HG03039 (cell line): ENCODE data around the gene DNAJB8.

ENCODE experiments used
- ATAC-seq: cut with Tn5 transposase; IDR thresholded peaks from one replicate; pipeline ENCODE4 v1.9.1; 2021; ENCODE audit warnings: mild to moderate bottlenecking, moderate library complexity; ENCODE audit not compliant: unreplicated experiment

DNAJB8 gene

DNA sequence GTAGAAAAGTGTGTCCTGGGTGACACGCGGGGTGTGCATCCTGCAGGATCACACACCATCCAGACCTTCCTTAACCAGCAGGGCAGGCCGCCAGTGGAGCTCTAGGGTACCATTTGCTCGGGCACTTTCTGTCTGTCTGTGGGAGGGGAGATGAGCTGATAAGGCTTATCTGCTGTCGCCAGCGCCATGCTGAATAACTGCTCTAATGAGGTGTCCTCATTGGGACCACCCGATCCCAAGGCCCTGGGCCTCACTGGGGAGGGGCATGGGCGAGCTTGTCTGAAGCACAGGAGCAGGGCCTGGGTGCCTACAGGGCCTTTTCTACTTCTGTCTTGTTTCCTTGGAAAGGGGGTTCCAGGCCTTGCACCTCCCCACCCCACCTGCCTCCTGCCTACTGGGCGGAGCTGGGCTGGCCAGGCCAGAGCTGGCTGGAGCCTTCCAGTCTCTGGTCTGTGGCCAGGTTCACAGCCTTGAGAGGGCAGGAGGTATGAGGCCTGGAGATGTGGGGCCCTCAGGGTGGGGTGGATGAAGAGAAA lies 28.8 kb upstream of the DNAJB8 start:
- no peak for ATAC-seq

GRCh38 chr3:128494367-128494650 lies 27.6 kb upstream of the DNAJB8 start:
- no peak for ATAC-seq

- no peak for ATAC-seq
Measured at GRCh38 chr3:128493570-128494366, 27.1 kb upstream of the DNAJB8 start.

GRCh38 chr3:128492671-128493569 lies 26.2 kb upstream of the DNAJB8 start, which contains the start of gene GATA2:
Gene GATA2 (minus strand): TSS chr3:128493201. CDS start chr3:128487031, 6,170 bp downstream.
- ATAC-seq: no peak

DNA sequence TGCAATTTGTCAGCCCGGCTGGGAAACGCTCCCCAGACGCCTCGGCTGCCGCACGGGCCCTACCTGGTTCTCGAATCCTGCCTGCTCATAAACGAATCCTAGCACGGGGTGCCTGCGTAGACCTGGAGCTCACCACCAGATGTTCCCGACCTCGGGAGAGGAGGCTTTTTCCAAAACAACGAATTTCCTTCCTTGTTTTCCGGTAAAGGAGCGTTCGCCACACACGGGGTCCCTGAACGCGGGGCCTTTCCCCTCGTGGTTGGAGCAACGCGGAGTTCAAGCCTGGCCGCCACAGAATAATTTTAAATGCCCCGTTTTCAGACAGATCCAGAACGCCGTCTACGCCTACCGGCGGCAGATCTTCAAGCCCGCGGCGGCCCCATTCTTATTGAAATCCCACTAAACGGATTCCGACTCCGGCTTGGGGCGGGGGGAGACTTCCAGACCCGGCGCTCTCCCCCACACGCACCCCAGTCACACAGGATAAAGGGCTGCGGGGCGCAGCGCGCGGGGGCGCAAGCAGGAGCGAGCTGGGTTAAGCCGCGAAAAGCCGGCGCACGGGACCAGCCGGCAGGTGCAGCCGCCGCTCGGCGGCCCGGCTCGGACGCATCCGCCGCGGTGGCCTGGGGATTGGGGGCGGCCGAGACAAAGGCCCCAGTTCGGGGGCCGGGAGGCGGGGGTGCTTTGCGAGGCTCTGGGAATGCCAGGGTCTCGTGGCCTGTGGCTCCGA lies 25.4 kb upstream of the DNAJB8 start:
- ATAC-seq: no peak

DNA sequence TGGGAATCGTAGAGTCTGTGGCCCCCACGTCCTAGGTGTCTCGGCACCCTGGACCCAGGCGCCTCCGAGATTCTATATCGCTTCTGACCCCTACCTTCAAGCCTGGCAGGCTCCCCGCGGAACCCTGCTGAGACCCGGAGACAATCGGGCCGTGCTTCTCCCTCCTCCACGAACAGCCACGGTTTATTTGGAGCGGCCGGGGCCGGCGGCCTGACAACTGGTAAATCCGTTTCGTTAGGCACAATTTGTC lies 24.9 kb upstream of the DNAJB8 start:
- ATAC-seq: no peak

GRCh38 chr3:128490915-128491690 lies 24.4 kb upstream of the DNAJB8 start:
- ATAC-seq: no peak

DNA sequence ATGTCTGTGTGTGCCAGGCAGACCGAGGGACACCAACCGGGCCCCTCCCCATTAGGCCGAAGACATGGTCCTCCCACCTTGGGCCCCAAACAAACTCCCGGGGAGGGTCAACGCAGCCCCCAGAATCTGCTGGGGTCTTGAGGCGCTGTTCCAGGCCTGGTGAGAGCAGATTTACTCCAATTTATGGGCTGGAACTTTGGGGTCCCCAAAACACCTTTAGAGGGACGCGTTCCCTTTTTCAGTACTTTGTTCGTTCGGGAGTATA lies 23.9 kb upstream of the DNAJB8 start:
- no peak for ATAC-seq

- no peak for ATAC-seq
Measured at GRCh38 chr3:128489927-128490649, 23.4 kb upstream of the DNAJB8 start.

GRCh38 chr3:128489674-128489926 lies 22.9 kb upstream of the DNAJB8 start:
- no peak for ATAC-seq

GRCh38 chr3:128488991-128489673 lies 22.4 kb upstream of the DNAJB8 start:
- ATAC-seq: no peak

DNA sequence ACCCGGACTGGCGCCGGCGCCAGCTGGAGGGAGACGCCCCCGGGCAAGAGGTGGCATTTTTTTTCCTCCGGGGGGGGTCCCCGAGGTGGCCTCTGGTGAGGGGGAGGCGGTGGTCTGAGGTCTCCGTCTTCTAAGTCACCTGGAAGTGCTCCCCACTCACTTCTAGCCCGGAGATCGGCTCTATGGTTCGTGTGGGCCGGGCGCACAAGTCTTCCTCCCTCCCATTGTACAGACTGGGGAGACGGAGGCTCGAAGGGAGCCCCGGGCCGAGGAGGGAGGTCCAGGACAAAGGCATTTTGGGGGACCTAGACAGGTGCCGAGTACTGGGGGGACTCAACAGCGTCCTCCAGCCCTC lies 21.9 kb upstream of the DNAJB8 start:
- no peak for ATAC-seq

GRCh38 chr3:128487813-128488635 lies 21.3 kb upstream of the DNAJB8 start:
- ATAC-seq: no peak

DNA sequence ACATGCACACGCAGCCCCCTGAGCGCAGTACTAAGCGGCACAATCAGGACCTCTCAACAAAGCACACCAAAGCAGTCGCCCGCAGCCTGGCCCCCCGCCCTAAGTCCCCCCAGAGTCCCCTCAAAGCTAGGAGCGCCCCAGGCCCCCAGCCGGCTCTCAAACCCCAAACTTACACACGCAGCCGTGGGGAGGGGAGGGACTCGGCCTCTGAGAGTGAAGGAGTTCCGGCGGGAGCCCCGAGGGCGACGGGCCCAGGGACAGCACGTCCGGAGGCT lies 20.8 kb upstream of the DNAJB8 start:
- no peak for ATAC-seq

DNA sequence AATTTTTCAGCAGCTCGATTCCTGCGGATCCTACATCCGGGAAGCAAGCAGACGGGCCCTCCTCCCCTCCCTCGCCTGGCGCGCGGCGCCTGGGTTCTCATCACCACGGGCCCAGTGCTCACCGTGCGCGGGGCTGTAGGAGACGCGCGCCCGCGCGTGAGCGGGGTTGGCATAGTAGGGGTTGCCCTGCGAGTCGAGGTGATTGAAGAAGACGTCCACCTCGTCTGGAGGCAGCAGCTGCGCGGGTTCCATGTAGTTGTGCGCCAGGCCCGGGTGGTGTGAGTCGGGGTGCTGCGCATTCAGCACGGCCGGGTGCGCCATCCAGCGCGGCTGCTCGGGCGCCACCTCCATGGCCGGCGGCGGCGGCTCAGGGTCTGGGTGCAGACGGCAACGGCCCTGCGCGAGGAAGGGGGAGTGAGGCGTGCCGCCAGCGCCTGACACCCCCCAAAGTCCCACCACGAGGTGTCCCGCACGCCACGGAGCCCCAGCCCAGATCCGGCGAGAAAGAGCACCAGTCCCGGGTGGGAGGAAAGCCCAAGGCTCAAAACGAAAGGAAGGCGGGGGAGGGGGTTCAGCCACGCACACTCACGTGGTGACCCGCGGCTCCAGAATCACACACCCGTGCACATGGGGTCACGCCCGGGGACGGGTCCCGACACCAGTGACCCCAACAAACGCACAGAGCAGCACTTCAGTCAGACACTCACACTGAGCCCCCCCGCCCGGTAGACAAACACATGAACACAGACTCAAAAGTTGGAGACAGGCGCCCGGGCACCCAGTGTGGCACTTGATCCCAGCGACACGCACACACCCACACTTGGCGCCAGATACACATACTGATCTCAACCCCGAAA lies 20.2 kb upstream of the DNAJB8 start:
- ATAC-seq: no peak

GRCh38 chr3:128486205-128486628 lies 19.5 kb upstream of the DNAJB8 start:
- ATAC-seq: no peak

GRCh38 chr3:128485282-128486204 lies 18.9 kb upstream of the DNAJB8 start:
- ATAC-seq: no peak
